Prostate gland (tissue), 2 donors: ENCODE data around the gene CSRP2.

Source experiments
- CTCF ChIP-seq, 4 experiments: fragments of 200-600 bp in 2 of 4; fragments of 450-650 bp in 2 of 4; sonication (generic) in 2 of 4; IDR thresholded peaks; 1 replicate in 3 of 4; 2 replicates in 1 of 4; pipeline ENCODE4 v1.5.1; 2016 to 2019; ENCODE audit warnings: antibody characterized with exemption in 4 of 4, mild to moderate bottlenecking in 2 of 4, moderate library complexity in 2 of 4
- POLR2A ChIP-seq: fragments of 450-650 bp; IDR thresholded peaks from one replicate; pipeline ENCODE4 v1.6.1; 2016; ENCODE audit warnings: antibody characterized with exemption, mild to moderate bottlenecking
- POLR2AphosphoS5 ChIP-seq: sonication (generic); formaldehyde crosslinking; IDR thresholded peaks from one replicate; pipeline ENCODE4 v1.6.1; 2017; ENCODE audit warnings: antibody characterized with exemption

- TF ChIP-seq POLR2A (no peak), POLR2AphosphoS5 (no peak), CTCF (IDR thresholded peaks at IDR 0.05) (no peak)
These were observed 42.2 kb downstream of the CSRP2 start for GRCh38 chr12:76836633-76837032.
